ENCODE results near the gene TTLL3.

The TTLL3 gene

GRCh38 chr3:9786825-9787669, 23.0 kb upstream of the TTLL3 start:
- DNase-seq (ENCODE audit: low read depth in 2 of 2), result no peak
- no peak overlapping the region for H3K4me3 ChIP-seq (replicated peaks in 1 of 2; ENCODE audit: low read depth in 2 of 2, low read length in 2 of 2)
- TF ChIP-seq CTCF (IDR thresholded peaks at IDR 0.05; ENCODE audit: low read depth, low read length), result peak; percentile 57

GRCh38 chr3:9787714-9788113, 22.3 kb upstream of the TTLL3 start:
- no peak for DNase-seq (ENCODE audit: low read depth in 2 of 2)
- TF ChIP-seq CTCF (IDR thresholded peaks at IDR 0.05; ENCODE audit: low read depth, low read length), result no peak
- H3K4me3 ChIP-seq (replicated peaks in 1 of 2; ENCODE audit: low read depth in 2 of 2, low read length in 2 of 2), result no peak overlapping the region

- TF ChIP-seq CTCF (IDR thresholded peaks at IDR 0.05; ENCODE audit: low read depth, low read length), result no peak
- no peak overlapping the region for H3K4me3 ChIP-seq (replicated peaks in 1 of 2; ENCODE audit: low read depth in 2 of 2, low read length in 2 of 2)
- no peak for DNase-seq (ENCODE audit: low read depth in 2 of 2)
Measured at GRCh38 chr3:9791127-9791526, 18.9 kb upstream of the TTLL3 start.

GRCh38 chr3:9791790-9792404, 18.2 kb upstream of the TTLL3 start:
- H3K4me3 ChIP-seq (replicated peaks in 1 of 2; ENCODE audit: low read depth in 2 of 2, low read length in 2 of 2), result peak overlapping the region; percentile 75 to 96
- no peak for TF ChIP-seq CTCF (IDR thresholded peaks at IDR 0.05; ENCODE audit: low read depth, low read length)
- DNase-seq (ENCODE audit: low read depth in 2 of 2), result no peak

GRCh38 chr3:9792405-9793160, 17.5 kb upstream of the TTLL3 start, which contains the start of the genes ARPC4 and TADA3:
Gene ARPC4, plus strand, starts transcription at chr3:9793082. Its CDS starts 40 bp downstream, at chr3:9793122.
Gene TADA3, minus strand, starts transcription at chr3:9792473. Its CDS starts 1,007 bp downstream, at chr3:9791466.
- peak; percentile 98 for DNase-seq (ENCODE audit: low read depth in 2 of 2)
- TF ChIP-seq CTCF (IDR thresholded peaks at IDR 0.05; ENCODE audit: low read depth, low read length), result peak; percentile 12
- H3K4me3 ChIP-seq (replicated peaks in 1 of 2; ENCODE audit: low read depth in 2 of 2, low read length in 2 of 2), result peak within 1 kb of the TSS; percentile 75 to 96

- peak; percentile 56 to 59 for DNase-seq (ENCODE audit: low read depth in 2 of 2)
- peak; percentile 5 for TF ChIP-seq CTCF (IDR thresholded peaks at IDR 0.05; ENCODE audit: low read depth, low read length)
- H3K4me3 ChIP-seq (replicated peaks in 1 of 2; ENCODE audit: low read depth in 2 of 2, low read length in 2 of 2), result peak overlapping the region; percentile 75 to 96
Measured at GRCh38 chr3:9793161-9793781, 16.8 kb upstream of the TTLL3 start.

Measured in cardiac fibroblast (primary cell).